HepG2 (cell line): ENCODE results near the gene NFRKB.

ENCODE experiments used
- CTCF ChIP-seq: sonication (generic); formaldehyde crosslinking; IDR thresholded peaks from 2 replicates; pipeline ENCODE4 v1.5.0; 2020; ENCODE audit warnings: mild to moderate bottlenecking, missing genetic modification reagents, moderate library complexity
- MAX ChIP-seq: IDR thresholded peaks from 2 replicates; pipeline ENCODE4 v1.6.1; 2012; ENCODE audit warnings: inconsistent platforms
- NFIB ChIP-seq: sonication (generic); formaldehyde crosslinking; IDR thresholded peaks from 2 replicates; pipeline ENCODE4 v1.9.0; 2021; ENCODE audit warnings: missing genetic modification reagents, mild to moderate bottlenecking, borderline replicate concordance
- POLR2A ChIP-seq, 2 experiments: IDR thresholded peaks; 2 replicates each; pipeline ENCODE4 v1.6.1; 2011; ENCODE audit warnings: low read depth in 2 of 2, low read length in 2 of 2, mild to moderate bottlenecking in 1 of 2, moderate library complexity in 1 of 2; ENCODE audit not compliant: insufficient read depth in 1 of 2
- RNF219 ChIP-seq: sonication (generic); formaldehyde crosslinking; IDR thresholded peaks from 2 replicates; pipeline ENCODE4 v1.5.0; 2020; ENCODE audit warnings: mild to moderate bottlenecking, missing genetic modification reagents
- RXRA ChIP-seq: sonication (generic); formaldehyde crosslinking; IDR thresholded peaks from 2 replicates; pipeline ENCODE4 v1.5.1; 2020; ENCODE audit warnings: missing genetic modification reagents
- THAP7 ChIP-seq: sonication (generic); formaldehyde crosslinking; IDR thresholded peaks from 2 replicates; pipeline ENCODE4 v1.8.1; 2023; ENCODE audit warnings: mild to moderate bottlenecking, missing genetic modification reagents
- ZNF33A ChIP-seq: sonication (generic); formaldehyde crosslinking; IDR thresholded peaks from 2 replicates; pipeline ENCODE4 v1.5.1; 2020; ENCODE audit warnings: missing genetic modification reagents, mild to moderate bottlenecking, moderate library complexity, borderline replicate concordance

GRCh38 chr11:129881570-129882170 is 13.7 kb downstream of the NFRKB start:
- TF ChIP-seq CTCF (CRISPR knock-in tag): peak; percentile 57
- no peak for TF ChIP-seq THAP7 (CRISPR knock-in tag)
- no peak for TF ChIP-seq MAX
- TF ChIP-seq RNF219 (CRISPR knock-in tag): no peak
- no peak for TF ChIP-seq RXRA (CRISPR knock-in tag)
- TF ChIP-seq ZNF33A (CRISPR knock-in tag): no peak
- no peak for TF ChIP-seq NFIB (CRISPR knock-in tag)
- TF ChIP-seq POLR2A (IDR thresholded peaks at IDR 0.05; ENCODE audit: insufficient read depth in 1 of 2, low read depth in 2 of 2, low read length in 2 of 2): no peak
